GM19397 (cell line): ENCODE measurements around the gene CSTPP1.
"Not testable (repeated sequence)": the region's sequence is repeated elsewhere in the genome, so short reads cannot be mapped to it uniquely, and the experiment has no call there.

Experiments
- ATAC-seq: cut with Tn5 transposase; IDR thresholded peaks from one replicate; pipeline ENCODE4 v1.9.1; 2021; ENCODE audit warnings: mild to moderate bottlenecking, moderate library complexity; ENCODE audit not compliant: unreplicated experiment

CSTPP1 gene

DNA sequence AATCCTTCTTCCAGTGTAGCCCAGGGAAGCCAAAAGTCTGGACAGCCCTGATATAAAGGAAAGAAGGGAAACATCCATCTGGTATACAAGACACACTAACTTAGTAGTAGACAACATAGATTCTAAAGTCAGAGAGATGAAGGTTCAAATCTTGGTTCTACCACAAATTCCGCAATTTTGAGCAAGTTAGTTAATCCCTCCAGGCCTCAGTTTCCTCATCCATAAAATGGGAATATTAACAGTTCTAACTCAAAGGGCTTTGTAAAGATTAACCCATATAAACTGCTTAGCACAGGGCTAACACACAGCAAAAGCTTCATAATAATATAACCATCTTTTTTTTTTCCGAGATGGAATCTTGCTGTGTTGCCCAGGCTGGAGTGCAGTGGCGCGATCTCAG, 29.0 kb upstream of the CSTPP1 start:
- ATAC-seq = no peak

DNA sequence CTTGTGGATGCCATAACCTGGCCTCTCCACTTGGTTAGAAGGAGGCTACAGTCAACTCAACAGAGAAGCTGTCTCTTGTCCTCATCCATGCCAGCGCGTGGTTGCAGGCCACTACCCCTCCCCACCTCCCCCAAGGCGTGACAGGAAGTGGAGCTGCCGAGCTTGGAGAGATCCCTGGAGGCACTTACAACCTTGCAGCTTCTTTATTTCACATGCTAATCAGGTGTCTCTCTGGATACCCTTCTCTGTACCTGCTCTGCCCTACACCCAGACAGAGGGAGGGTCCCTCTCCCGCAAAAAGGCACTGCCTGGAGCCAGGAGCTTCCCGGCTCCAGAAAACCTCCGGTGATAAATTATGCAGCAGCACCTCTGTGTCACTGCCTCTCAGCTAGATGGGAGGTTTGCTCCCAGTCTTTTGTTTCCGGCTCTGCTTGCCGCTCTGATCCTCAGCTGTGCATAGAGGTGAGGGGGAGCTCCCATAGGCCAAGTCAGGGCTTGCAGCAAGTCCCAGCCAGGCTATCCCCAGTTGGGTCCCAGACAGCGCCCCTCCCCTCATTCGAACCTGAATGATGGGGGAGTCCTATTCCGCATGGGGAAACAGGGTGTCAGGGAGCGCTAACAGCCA, 23.9 kb upstream of the CSTPP1 start:
- no peak for ATAC-seq

DNA sequence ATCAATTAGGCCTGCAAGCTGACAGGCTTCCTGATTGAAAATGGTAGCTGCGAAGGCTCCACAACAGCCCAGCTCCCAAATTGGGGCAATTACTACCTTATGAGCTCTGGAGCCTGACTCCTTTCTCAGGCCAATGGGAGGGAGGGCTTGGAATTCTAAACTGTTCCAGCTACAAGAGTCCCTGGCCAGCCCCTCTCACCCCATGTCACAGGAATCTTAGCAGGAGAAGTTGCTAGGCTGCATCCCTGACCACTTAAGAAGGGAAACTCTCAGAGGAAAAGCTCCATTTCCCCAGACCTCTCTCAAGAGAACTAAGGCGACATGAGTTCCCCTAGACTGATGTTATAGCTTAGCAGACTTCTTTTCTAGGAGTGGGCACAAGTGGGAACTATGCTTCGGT, 23.1 kb upstream of the CSTPP1 start:
- ATAC-seq = no peak

DNA sequence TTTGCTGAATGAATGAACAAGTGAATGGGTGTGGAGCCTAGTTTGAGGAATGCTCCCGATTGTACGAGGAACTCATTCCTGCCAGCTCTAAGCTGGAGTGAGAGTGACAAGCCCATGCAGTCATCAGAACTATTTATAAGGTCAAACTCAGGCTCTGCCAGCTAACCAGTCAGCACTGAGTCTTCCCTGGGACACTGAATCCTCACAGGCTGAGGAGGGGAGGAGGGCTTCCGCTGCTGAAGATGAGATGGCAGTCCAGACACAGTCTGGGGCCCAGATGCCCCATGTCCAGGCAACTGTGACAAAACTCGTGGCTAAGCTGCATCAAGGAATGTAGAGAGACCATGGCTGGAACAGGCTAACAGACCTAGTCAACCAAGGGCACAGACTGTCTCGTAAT, 22.2 kb upstream of the CSTPP1 start:
- no peak for ATAC-seq

DNA sequence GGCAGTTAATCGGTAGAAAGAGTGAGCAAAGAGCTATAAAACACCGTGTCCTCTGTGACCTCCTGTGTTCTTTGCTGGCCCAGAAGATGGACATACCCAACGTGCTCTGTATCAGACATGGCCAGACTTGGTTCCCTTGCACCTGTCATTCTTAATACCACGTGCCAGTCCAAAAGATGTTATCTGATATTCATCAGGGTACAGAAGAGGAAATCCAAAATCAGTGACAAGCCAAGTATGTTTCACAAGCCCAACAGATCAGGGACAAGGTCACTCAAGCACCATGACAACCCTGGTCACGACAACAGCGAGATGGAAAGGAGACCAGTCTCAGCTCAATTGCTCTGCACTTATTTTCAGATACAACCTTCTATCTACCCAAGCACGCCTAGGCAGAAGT, 21.7 kb upstream of the CSTPP1 start:
- ATAC-seq = no peak

DNA sequence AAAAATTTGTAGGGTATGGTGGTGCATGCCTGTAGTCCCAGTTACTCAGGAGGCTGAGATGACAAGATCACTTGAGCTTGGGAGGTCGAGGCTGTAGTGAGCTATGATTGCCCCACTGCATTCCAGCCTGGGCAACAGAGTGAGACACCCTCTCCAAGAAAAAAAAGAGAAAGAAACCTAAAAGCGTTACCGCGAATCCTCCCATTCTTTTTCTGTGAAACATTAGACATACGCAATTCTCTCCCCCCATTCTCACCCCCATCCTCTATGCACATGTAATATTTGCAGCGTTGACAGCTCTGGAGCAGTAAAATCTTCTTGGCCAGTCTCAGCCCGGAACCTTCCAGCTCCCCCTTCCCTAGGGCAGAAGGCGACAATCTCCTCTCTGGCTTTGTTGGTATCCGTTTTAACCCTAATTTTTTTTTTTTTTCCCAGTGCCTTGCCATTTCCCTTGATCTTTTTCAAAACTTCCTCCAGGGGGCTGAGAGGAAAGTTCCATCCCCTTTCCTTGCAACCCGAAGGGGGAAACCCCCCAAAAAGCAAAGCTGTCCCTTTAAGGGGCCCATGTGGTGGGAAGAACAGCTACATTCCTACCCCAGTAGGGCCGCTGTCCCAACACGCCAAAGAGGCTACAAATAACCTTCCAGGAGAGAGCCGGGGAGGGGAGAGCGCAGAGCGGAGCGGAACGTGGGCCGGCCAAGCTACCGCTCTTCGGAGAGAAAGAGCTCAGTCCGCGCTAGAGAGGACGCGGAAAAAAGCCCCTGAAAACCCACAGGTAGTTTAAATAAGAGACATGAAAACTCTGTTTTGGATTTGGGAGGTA, 20.1 kb upstream of the CSTPP1 start:
- no peak for ATAC-seq

DNA sequence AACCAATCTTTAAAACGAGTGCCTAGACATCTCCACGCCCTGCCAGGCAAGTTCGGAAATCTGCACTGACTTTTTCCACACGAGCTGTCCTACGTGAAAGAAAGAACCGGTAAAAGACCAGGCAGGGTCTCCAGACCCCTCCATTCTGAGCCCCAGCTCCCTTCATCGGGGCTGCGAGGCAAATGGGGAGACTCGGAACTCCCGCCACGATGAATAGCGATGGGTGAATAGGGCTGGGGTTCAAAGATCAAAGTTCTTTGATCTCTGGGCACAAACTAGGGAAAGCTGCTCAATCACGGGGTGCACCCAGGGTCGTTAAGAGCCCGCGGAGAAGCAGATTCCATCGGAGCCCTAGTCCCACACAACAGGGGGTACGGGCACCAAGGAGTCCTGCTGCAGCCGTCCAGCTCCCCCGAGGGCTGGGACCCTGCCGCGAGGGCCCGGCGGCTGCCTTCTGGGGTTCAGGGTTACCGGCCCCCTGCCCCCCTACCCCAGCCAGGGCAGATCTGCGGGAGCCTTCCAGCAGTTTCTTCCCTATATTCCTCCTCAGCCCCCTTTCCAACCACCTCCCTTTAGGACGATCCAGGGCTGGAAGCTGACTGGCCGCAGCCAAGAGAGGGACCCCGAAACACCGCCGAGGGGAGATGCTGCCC, 19.3 kb upstream of the CSTPP1 start:
- ATAC-seq = no peak

DNA sequence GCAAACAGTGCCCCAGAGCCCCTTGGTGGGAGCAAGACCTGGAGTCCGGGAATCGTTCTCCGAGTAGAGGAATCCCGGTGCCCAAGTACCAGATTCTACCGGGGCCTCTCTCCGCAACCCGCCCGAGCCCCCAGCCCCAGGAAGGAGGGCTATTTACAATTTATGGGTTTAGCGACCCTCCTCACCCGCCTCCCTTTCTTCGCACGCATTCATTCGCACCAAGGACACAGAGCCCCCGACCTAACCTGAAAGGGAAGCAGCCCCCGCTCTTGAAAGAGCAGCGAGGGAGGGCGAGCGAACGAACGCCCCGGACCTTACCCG, 18.8 kb upstream of the CSTPP1 start:
- no peak for ATAC-seq

DNA sequence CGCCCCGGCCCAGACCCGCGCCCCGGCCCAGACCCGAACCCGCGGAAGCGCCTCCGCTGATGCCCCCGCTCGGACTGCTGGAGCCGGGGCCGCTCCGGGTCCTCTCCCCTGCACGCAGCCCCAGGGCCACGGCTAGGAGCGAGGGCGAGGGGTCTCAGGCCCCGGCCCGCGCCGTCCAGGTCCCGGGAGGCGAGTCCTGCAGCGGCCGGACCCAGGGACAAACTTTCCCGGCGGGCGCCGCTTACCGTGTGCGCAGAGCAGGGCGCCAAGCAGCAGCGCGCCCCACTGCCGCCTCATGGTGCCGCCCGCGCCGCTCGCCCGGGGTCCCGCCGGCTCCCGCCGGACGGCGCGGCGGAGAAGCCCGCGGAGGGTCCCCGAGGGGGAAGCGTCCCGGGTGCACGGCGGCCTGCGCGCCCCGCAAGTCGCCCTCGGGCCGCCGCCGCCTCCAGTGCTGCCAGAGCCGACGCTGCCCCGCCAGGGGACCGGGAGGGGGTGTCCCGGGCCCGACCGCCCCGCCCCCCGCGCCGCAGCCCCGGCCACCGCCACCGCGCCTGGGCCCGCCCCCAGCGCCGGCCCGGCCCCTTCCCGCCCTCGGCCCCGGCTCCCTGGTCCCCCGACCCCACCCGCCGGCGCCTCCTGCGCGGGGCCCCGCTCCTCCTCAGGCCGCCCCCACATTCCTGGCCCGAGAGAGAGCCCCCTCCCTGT, 18.3 kb upstream of the CSTPP1 start, which contains the start of gene LRP4:
Gene LRP4 (minus strand): TSS at position 468 of the 705 bp plus-strand sequence. CDS start 171 bp downstream, at position 297.
- peak; percentile 47 for ATAC-seq

DNA sequence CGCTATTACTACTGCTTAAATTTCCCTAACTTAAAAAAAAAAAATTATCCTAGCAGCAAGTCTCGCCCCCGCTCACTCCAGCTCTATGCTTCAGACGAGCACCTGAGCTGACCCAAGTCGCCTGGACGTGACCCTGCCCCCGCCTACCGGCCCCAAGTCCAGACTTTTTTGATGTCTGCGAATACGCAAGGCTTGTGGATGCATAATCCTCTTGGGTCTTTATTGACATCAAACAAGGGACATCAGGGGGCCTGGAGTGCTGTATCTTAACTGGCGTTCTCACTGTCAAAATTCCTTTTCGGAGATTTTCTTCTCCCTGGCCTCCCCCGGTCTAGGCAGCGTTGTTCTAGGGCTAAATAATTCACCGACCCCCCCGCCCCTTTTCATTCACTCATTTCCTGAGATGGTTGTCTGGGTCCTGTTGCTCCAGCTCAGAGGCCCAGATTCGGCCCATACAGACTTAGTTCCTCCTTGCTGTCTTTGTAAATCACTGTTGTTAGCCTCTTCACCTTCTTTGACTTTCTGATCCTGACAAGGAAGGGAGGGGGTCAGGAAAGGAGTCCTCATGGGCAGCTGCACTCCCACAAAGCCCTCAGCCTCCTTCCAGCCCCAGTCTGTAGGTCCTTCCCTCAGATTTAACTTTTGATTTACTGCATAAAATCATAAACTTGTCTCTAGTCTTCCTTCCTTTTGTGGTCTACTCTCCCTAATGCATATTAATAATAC, 17.6 kb upstream of the CSTPP1 start:
- no peak for ATAC-seq

DNA sequence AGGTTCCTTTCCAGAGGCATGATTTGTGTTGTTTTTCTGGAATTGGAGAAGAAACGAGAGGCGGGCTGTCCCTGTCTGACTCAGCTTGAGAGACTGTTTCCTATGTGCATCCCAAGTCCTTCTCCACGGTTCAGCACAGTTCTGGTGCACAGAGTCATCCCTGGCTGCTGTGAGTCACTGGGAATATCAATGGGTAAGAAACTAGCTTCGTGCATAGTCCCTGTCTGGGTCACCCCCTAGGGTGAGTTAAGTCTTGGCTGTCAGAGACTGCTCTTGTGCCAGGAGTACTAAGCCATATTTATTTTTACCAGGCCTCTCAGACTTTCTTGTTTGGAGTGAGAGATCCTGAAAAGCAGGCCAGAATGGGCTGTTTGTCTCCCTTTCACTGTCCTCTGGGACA, 15.8 kb upstream of the CSTPP1 start:
- ATAC-seq = no peak

DNA sequence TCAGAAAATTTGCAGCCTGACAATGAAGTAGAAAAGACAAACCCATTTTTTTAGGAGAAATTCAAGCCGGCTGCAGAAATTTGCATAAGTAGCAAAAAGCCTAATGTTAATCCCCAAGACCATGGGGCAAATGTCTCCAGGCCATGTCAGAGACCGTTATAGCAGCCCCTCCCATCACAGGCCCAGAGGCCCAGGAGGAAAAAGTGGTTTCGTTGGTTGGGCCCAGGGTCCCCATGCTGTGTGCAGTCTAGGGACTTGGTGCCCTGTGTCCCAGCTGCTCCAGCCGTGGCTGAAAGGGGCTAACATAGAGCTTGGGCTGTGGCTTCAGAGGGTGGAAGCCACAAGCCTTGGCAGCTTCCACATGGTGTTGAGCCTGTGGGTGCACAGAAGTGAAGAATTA, 8.6 kb upstream of the CSTPP1 start:
- ATAC-seq = not testable (repeated sequence)

DNA sequence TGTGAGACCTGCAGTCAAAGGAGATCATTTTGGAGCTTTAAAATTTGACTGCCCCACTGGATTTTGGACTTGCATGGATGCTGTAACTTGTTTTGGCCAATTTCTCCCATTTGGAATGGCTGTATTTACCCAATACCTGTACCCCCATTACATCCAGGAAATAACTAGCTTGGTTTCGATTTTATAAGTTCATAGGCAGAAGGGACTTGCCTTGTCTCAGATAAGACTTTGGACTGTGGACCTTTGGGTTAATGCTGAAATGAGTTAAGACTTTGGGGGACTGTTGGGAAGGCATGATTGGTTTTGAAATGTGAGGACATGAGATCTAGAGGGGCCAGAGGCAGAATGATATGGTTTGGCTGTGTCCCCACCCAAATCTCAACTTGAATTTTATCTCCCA, 7.9 kb upstream of the CSTPP1 start:
- ATAC-seq = not testable (repeated sequence)

DNA sequence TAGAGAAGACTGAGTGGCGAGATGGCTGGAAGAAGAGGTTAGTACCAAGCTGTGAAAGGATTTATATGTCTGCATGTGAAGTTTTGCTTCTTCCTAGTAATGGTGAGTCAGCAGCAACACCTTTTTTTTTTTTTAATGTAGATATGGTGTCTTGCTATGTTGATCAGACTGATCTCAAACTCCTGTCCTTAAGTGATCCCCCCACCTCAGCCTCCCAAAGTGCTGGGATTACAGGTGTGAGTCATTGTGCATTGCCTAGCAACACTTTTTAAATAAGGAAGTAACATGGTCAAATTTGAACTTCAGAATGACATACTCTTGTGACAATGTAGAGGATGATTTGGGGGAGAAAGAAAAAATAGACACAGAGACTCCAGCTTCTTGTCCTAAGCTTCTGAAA, 6.5 kb upstream of the CSTPP1 start:
- no peak for ATAC-seq

DNA sequence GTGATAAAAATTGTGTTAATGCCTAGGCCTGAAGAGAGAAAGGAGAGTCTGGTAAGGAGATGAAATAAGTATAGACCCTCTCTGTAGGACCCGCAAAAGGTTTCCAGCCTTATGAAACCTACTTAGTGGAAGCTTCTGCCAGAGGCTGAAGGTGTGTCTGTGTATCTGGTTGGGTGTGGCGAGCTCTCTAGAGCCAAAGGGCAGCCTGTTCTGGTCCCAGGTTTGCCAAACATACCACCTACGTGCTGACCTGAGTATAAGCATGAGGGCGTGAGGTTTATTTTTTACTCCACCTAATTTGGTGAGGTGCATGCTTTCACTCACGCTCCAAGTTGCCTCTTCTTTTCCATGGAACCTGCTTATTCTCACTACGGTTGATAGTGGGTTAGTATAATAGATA, 5.6 kb downstream of the CSTPP1 start:
- ATAC-seq = no peak

DNA sequence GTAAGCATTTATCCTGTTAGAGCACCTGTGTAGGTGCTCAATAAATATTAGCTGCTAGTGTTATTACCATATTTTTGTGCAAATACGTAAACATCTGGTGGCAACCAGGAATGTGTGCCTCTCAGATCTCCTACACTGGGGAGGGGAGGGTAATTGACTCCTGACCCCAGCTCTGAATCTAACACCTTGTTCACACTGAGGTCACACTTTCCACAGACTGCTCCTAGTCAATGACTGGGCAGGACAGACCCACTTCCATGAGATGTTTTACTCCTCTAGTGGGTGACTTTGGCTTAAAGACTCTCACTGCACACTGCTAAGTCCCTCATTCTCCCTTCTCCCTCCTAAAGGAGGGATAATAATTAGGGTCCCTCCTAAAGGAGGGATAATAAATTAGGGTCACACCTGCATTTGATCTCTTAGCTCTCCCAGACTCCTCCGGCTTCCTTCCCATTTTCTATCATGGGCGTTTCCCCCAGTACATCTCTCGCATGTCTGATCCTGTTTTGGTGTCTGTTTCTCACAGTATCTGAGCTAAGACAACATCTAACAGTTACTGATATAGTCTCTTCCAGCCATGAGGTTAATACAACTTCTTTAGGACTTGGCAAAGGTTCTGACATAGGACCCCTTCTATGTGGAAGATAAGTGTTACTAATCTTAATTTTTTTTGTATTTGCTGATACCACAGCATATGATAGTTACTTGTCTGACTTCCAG, 8.0 kb downstream of the CSTPP1 start:
- ATAC-seq = no peak

DNA sequence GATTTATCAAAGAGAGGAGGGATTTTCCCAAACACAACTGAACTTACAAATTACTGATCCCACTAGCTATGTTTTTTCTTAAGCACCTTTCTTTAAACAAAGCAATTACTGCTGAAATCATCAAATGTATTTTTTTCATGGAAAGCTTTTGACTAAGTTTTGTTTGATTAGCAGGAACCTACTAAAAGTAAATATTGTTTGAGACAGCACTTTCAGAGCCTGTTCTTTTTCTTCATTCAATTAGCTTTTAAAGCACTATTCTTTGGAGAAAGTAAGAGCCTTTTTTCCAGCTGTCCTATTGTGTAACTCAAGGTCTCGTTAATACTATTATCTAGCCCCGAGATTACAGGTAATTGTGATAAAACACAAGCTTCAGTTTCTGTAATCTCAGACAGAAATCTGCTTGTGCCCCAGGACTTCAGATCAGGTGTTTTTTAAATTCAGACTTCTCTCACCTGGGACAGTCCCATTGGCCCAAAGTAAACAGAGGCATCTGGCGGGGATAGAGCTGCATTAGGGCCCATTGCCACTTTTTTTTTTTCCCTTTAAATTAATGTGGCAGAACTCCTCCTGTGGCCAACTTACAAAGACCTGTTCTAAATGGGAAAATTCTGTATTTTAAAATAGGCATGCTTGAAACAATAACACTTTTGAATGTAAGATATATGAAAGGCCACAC, 11.0 kb downstream of the CSTPP1 start:
- no peak for ATAC-seq

DNA sequence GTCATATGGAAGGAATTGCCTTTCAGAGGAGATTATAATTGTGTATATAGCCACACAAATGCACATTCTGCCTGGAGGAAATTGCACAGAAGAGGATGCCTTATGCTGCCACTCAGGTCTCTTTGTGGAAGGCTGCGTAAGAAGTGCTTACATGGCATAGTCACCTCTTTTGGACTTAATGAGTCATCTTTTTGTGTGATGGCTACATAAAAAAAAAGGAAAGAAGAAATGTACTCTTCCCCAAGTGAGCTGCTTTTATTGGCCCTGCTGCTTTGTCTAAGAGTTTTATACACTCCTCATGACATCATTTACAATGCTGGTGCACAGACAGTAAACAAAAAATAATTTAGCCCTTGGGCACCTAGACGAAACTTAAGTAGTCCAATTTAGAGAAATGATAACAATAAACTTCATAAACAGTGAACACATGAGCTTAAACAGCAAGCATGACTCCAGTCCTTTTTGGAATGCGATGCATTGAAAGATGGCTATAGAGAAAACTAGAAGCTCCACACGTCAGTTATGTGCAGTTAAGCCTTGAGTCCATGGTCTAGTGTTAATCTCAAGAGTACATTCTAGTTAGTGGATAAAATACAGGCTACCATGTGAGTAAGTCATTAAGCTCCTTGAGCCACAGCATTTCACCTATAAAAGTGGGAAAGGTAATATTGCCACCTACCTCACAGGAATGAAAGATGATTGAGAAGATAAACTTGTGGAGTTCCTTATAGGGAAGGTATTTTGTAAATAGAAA, 12.0 kb downstream of the CSTPP1 start:
- no peak for ATAC-seq

DNA sequence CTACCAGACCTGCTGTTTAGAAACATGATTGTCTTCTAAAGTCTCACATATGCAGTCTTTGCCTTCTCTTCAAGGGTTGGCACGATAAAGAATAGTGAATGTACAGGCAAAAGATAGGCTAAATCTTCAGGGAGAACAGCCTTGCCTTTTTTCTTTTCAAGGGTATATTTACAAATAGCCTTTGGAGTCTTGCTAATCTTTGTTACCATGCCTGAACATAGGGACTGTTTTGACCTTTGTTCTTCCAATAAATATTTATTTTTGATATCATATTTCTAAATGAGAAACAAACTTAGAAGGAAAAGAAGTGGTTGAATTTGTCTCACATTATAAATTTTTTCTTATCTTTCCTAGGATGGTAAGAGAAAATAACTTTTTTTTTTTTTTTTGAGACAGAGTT, 12.7 kb downstream of the CSTPP1 start:
- no peak for ATAC-seq
